ENCODE results near the gene SZT2.

- no peak for TF ChIP-seq CTCF (conservative IDR thresholded peaks at IDR 0.05; ENCODE audit: low read depth, low read length)
- TF ChIP-seq CHD1 (IDR thresholded peaks at IDR 0.05; ENCODE audit: low read depth, low read length), result no peak
- TF ChIP-seq POLR2A (IDR thresholded peaks at IDR 0.05; ENCODE audit: low read depth, low read length), result no peak
- TF ChIP-seq RFX5 (IDR thresholded peaks at IDR 0.05; ENCODE audit: low read depth, low read length), result no peak
- no peak for TF ChIP-seq RAD21 (IDR thresholded peaks at IDR 0.05; ENCODE audit: low read length)
- no peak for TF ChIP-seq MXI1 (IDR thresholded peaks at IDR 0.05; ENCODE audit: borderline replicate concordance, low read depth, low read length)
Observed at GRCh38 chr1:43432907-43433306, 43.2 kb downstream of the SZT2 start.
